GM19467 (cell line): ENCODE data around the gene FKBP2.

Source experiments
- ATAC-seq: cut with Tn5 transposase; IDR thresholded peaks from one replicate; pipeline ENCODE4 v1.9.1; 2021; ENCODE audit warnings: mild to moderate bottlenecking, moderate library complexity; ENCODE audit not compliant: unreplicated experiment

The FKBP2 gene

GRCh38 chr11:64218628-64219353 is 22.1 kb upstream of the FKBP2 start:
- no peak for ATAC-seq

- no peak for ATAC-seq
Measured at GRCh38 chr11:64219354-64219684, 21.6 kb upstream of the FKBP2 start.

- no peak for ATAC-seq
Measured at GRCh38 chr11:64219755-64220154, 21.1 kb upstream of the FKBP2 start.

- no peak for ATAC-seq
Measured at GRCh38 chr11:64220271-64220670, 20.6 kb upstream of the FKBP2 start.

GRCh38 chr11:64220798-64221197 is 20.1 kb upstream of the FKBP2 start:
- ATAC-seq = no peak

- ATAC-seq = no peak
Measured at GRCh38 chr11:64222651-64223000, 18.3 kb upstream of the FKBP2 start.

GRCh38 chr11:64223001-64223651 is 17.8 kb upstream of the FKBP2 start:
- ATAC-seq = no peak

GRCh38 chr11:64224151-64224890 is 16.6 kb upstream of the FKBP2 start:
- no peak for ATAC-seq

- ATAC-seq = no peak
Measured at GRCh38 chr11:64224891-64225607, 15.8 kb upstream of the FKBP2 start.

- ATAC-seq = peak; percentile 42
Measured at GRCh38 chr11:64225608-64226506, 15.0 kb upstream of the FKBP2 start, which contains the start of the genes NUDT22 and TRPT1. NUDT22 (plus strand) TSS chr11:64226274; CDS start chr11:64226653, 379 bp downstream. TRPT1 (minus strand) TSS chr11:64226186; CDS start chr11:64225860, 326 bp downstream.

GRCh38 chr11:64226507-64227051 is 14.3 kb upstream of the FKBP2 start:
- ATAC-seq = no peak

- no peak for ATAC-seq
Measured at GRCh38 chr11:64227405-64227956, 13.4 kb upstream of the FKBP2 start.

GRCh38 chr11:64229090-64229743 is 11.7 kb upstream of the FKBP2 start:
- ATAC-seq = no peak

- no peak for ATAC-seq
Measured at GRCh38 chr11:64229744-64230170, 11.1 kb upstream of the FKBP2 start.

GRCh38 chr11:64230171-64230984 is 10.5 kb upstream of the FKBP2 start, which contains the start of gene DNAJC4:
DNAJC4 (plus strand) TSS chr11:64230548; CDS start chr11:64230855, 307 bp downstream.
- peak; percentile 32 for ATAC-seq

GRCh38 chr11:64230985-64231365 is 9.9 kb upstream of the FKBP2 start:
- ATAC-seq = no peak

GRCh38 chr11:64231546-64231945 is 9.3 kb upstream of the FKBP2 start:
- no peak for ATAC-seq
